ENCODE measurements around the gene DNER. TPM values are rescaled to one million over a fixed set of nuclear protein-coding genes. Genes with fewer than 3 reads are reported as not detected.

The DNER gene
- polyA plus RNA-seq, 1 donor (not counting 4 experiments of a cell fraction or from before 2014, with no cell fraction given) = 8.5 TPM

GRCh38 chr2:229401171-229401865 is 313.0 kb downstream of the DNER start:
- DNase-seq (ENCODE audit: low read depth, low spot score) (no peak), FAIRE-seq (no peak)
- no peaks in the 10 kb centered on the region for H3K9me1 ChIP-seq (ENCODE audit: control insufficient read depth, extremely low read depth, insufficient read depth, low read length)
- dilution Hi-C loops (cut with MboI; ENCODE audit: extremely low pct_ligation_motif_present, low sequenced_read_pairs) = no loop called here
- H3K4me3 ChIP-seq (ENCODE audit: control insufficient read depth in 2 of 3, extremely low read depth in 1 of 3, insufficient read depth in 2 of 3, low read depth in 1 of 3, low read length in 3 of 3) = no peak overlapping the region
- no peaks in the 10 kb centered on the region for H3K36me3 ChIP-seq (ENCODE audit: control insufficient read depth in 2 of 2, extremely low read depth in 1 of 2, insufficient read depth in 2 of 2, low read length in 2 of 2)
- no peak overlapping the region for H3K27ac ChIP-seq (ENCODE audit: control insufficient read depth, insufficient read depth, low read length)
- no peak for TF ChIP-seq EZH2 (IDR thresholded peaks at IDR 0.05; ENCODE audit: low read length)
- TF ChIP-seq CTCF (optimal IDR thresholded peaks at IDR 0.05 in 1 of 3, IDR thresholded peaks at IDR 0.05 in 1 of 3, conservative IDR thresholded peaks at IDR 0.05 in 1 of 3; ENCODE audit: extremely low read depth in 1 of 3, insufficient read depth in 2 of 3, low read length in 3 of 3) = no peak
- H3K9me3 ChIP-seq (ENCODE audit: control insufficient read depth, low read depth, low read length) = no peaks in the 10 kb centered on the region
- no peak overlapping the region for H2AFZ ChIP-seq (ENCODE audit: control insufficient read depth, low read length)
- no peaks in the 10 kb centered on the region for H3K27me3 ChIP-seq (ENCODE audit: control insufficient read depth, extremely low read depth, insufficient read depth, low read length)
- H4K20me1 ChIP-seq (ENCODE audit: control insufficient read depth, extremely low read depth, insufficient read depth, low read length) = no peaks in the 10 kb centered on the region
- no peaks in the 10 kb centered on the region for H3K79me2 ChIP-seq (ENCODE audit: control insufficient read depth, insufficient read depth, low read length)
- H3K4me1 ChIP-seq (ENCODE audit: control insufficient read depth, extremely low read depth, insufficient read depth, low read length) = no peaks in the 10 kb centered on the region
- no peak overlapping the region for H3K4me2 ChIP-seq (ENCODE audit: control insufficient read depth, extremely low read depth, insufficient read depth, low read depth, low read length)
- no peak overlapping the region for H3K9ac ChIP-seq (ENCODE audit: control insufficient read depth, extremely low read depth, insufficient read depth, low read length)

GRCh38 chr2:229393926-229394325 is 320.4 kb downstream of the DNER start:
- Histone ChIP-seq H3K27me3 (ENCODE audit: control insufficient read depth, extremely low read depth, insufficient read depth, low read length) (no peaks in the 10 kb centered on the region), H3K9me3 (ENCODE audit: control insufficient read depth, low read depth, low read length) (no peaks in the 10 kb centered on the region), H3K4me3 (ENCODE audit: control insufficient read depth in 2 of 3, extremely low read depth in 1 of 3, insufficient read depth in 2 of 3, low read depth in 1 of 3, low read length in 3 of 3) (no peak overlapping the region), H3K4me1 (ENCODE audit: control insufficient read depth, extremely low read depth, insufficient read depth, low read length) (no peaks in the 10 kb centered on the region), H4K20me1 (ENCODE audit: control insufficient read depth, extremely low read depth, insufficient read depth, low read length) (no peaks in the 10 kb centered on the region), H3K9me1 (ENCODE audit: control insufficient read depth, extremely low read depth, insufficient read depth, low read length) (no peaks in the 10 kb centered on the region), H3K9ac (ENCODE audit: control insufficient read depth, extremely low read depth, insufficient read depth, low read length) (no peak overlapping the region), H3K36me3 (ENCODE audit: control insufficient read depth in 2 of 2, extremely low read depth in 1 of 2, insufficient read depth in 2 of 2, low read length in 2 of 2) (no peaks in the 10 kb centered on the region), H2AFZ (ENCODE audit: control insufficient read depth, low read length) (no peak overlapping the region), H3K27ac (ENCODE audit: control insufficient read depth, insufficient read depth, low read length) (no peak overlapping the region), H3K4me2 (ENCODE audit: control insufficient read depth, extremely low read depth, insufficient read depth, low read depth, low read length) (no peak overlapping the region), H3K79me2 (ENCODE audit: control insufficient read depth, insufficient read depth, low read length) (no peaks in the 10 kb centered on the region)
- dilution Hi-C loops (cut with MboI; ENCODE audit: extremely low pct_ligation_motif_present, low sequenced_read_pairs) = no loop called here
- FAIRE-seq = peak; percentile 34
- TF ChIP-seq EZH2 (IDR thresholded peaks at IDR 0.05; ENCODE audit: low read length) = no peak
- no peak for TF ChIP-seq CTCF (optimal IDR thresholded peaks at IDR 0.05 in 1 of 3, IDR thresholded peaks at IDR 0.05 in 1 of 3, conservative IDR thresholded peaks at IDR 0.05 in 1 of 3; ENCODE audit: extremely low read depth in 1 of 3, insufficient read depth in 2 of 3, low read length in 3 of 3)
- DNase-seq (ENCODE audit: low read depth, low spot score) = no peak

Measured in keratinocyte (primary cell).